Omental fat pad (tissue), 4 donors: Measurements from ENCODE around the gene UBE2J2. TPM values are rescaled to one million over a fixed set of nuclear protein-coding genes. Genes with fewer than 3 reads are reported as not detected.

Experiments used
- ATAC-seq: fragments of 150-250 bp; one replicate; pipeline ENCODE4 v1.9.1; 2016; ENCODE audit warnings: mild to moderate bottlenecking, moderate library complexity; ENCODE audit not compliant: low FRiP score
- DNase-seq: peaks from one replicate; pipeline ENCODE4 v3.0.0-alpha.2; 2019; ENCODE audit warnings: low spot score
- CTCF ChIP-seq, 3 donors: fragments of 450-650 bp; IDR thresholded peaks; one replicate each; pipeline ENCODE4 v1.5.1; 2016 to 2017; ENCODE audit warnings: antibody characterized with exemption in 3 of 3, mild to moderate bottlenecking in 3 of 3, moderate library complexity in 2 of 3
- total RNA-seq, 4 donors: library from RNA; depleted of rRNA; stranded (reverse); fragments of >200 nt; gene quantifications; one replicate each; pipeline ENCODE4 v1.1.0, GENCODE V29; 2016

Gene UBE2J2
- total RNA-seq, 4 donors from 2014 or later: 30.4 to 50.3 (median 42.9) TPM

GRCh38 chr1:1294250-1294890 lies 20.7 kb upstream of the UBE2J2 start:
- TF ChIP-seq CTCF (IDR thresholded peaks at IDR 0.05): no peak
- no peak for DNase-seq
- no peak for ATAC-seq

- no peak for DNase-seq
- TF ChIP-seq CTCF (IDR thresholded peaks at IDR 0.05): no peak
- ATAC-seq: no peak
These were observed 19.9 kb upstream of the UBE2J2 start for GRCh38 chr1:1293263-1294249.

GRCh38 chr1:1292851-1293250 lies 19.2 kb upstream of the UBE2J2 start:
- no peak for TF ChIP-seq CTCF (IDR thresholded peaks at IDR 0.05)
- DNase-seq (no peak), ATAC-seq (no peak)

GRCh38 chr1:1292442-1292779 lies 18.8 kb upstream of the UBE2J2 start:
- ATAC-seq (no peak), DNase-seq (no peak)
- TF ChIP-seq CTCF (IDR thresholded peaks at IDR 0.05): no peak

- DNase-seq (no peak), ATAC-seq (peak; percentile 68)
These were observed 18.1 kb upstream of the UBE2J2 start for GRCh38 chr1:1291548-1292441.

More at GRCh38 chr1:1291548-1292441, 18.1 kb upstream of the UBE2J2 start:
- peak in 1 of 3 donors; percentile 37 for TF ChIP-seq CTCF (IDR thresholded peaks at IDR 0.05)
